GM13977 (cell line): ENCODE measurements around the gene MAST3.

Source experiments
- DNase-seq: peaks from one replicate; pipeline ENCODE4 v3.0.0; 2012; ENCODE audit warnings: low spot score
- CTCF ChIP-seq: IDR thresholded peaks from 2 replicates; pipeline ENCODE4 v1.5.1; 2012; ENCODE audit warnings: mild to moderate bottlenecking, control low read depth; ENCODE audit not compliant: insufficient read depth; ENCODE audit errors: extremely low read depth, missing control alignments
- in situ Hi-C: fragments of 300-500 bp; cut with MboI; formaldehyde crosslinking; loops from one replicate; pipeline ENCODE4 v1.12.0; 2022; ENCODE audit warnings: low sequenced_read_pairs, low pct_unique_long_range_greater_than_20kb, mixed read lengths, inconsistent platforms; ENCODE audit not compliant: unreplicated experiment

Gene MAST3

GRCh38 chr19:18097217-18097992 lies at the start of gene MAST3:
Gene MAST3 (plus strand): TSS chr19:18097778. CDS start chr19:18097793, 15 bp downstream.
- DNase-seq, result peak; percentile 98
- no peak for TF ChIP-seq CTCF
- in situ Hi-C loops, result no loop called here

GRCh38 chr19:18049385-18049784 lies 48.2 kb upstream of the MAST3 start:
- in situ Hi-C loops, result no loop called here

GRCh38 chr19:18051887-18052286 lies 45.7 kb upstream of the MAST3 start:
- no peak for TF ChIP-seq CTCF
- in situ Hi-C loops, result loop anchor here (25.0 kb wide), 1 partner anchor 115 kb away; the partner anchor contains the start of gene CCDC124
- DNase-seq, result no peak

More at GRCh38 chr19:18049385-18049784, 48.2 kb upstream of the MAST3 start:
- TF ChIP-seq CTCF, result no peak
- no peak for DNase-seq

- no peak for DNase-seq
- TF ChIP-seq CTCF, result no peak
- in situ Hi-C loops, result loop anchor here (25.0 kb wide), 1 partner anchor 116 kb away; the partner anchor contains the start of gene CCDC124
Observed at GRCh38 chr19:18053576-18054219, 43.9 kb upstream of the MAST3 start.

GRCh38 chr19:18055967-18056366 lies 41.6 kb upstream of the MAST3 start:
- no peak for TF ChIP-seq CTCF
- in situ Hi-C loops, result loop anchor here (5.0 to 25.0 kb wide), 2 partner anchors 49 to 119 kb away; partner anchors contain the start of genes ARRDC2 and CCDC124
- no peak for DNase-seq

GRCh38 chr19:18057557-18057956 lies 40.0 kb upstream of the MAST3 start:
- TF ChIP-seq CTCF, result no peak
- in situ Hi-C loops, result loop anchor here (5.0 to 25.0 kb wide), 2 partner anchors 50 to 120 kb away; partner anchors contain the start of genes ARRDC2 and CCDC124
- no peak for DNase-seq
